Astrocyte (in vitro differentiated cells and primary cell): ENCODE data around the gene KCTD15. TPM values are rescaled to one million over a fixed set of nuclear protein-coding genes. Genes with fewer than 3 reads are reported as not detected.
A peak's percentile ranks its signal among the peaks of the same experiment; 100 is the strongest.

Source experiments
- DNase-seq: peaks from one replicate; pipeline ENCODE4 v3.0.0-alpha.2; 2010; ENCODE audit warnings: low read depth
- FAIRE-seq: peaks from 2 replicates; lab custom pipeline; 2011; peaks lifted over from hg19 to GRCh38; lab: Jason Lieb, UNC
- H2AFZ ChIP-seq: 2 replicates; pipeline ENCODE4 v1.6.0; 2012; ENCODE audit warnings: low read depth, low read length, inconsistent platforms
- H3K27ac ChIP-seq: 2 replicates; pipeline ENCODE4 v1.5.1; 2011; ENCODE audit warnings: low read depth, low read length, inconsistent platforms
- H3K27me3 ChIP-seq: 2 replicates; pipeline ENCODE4 v1.6.0; 2011; ENCODE audit warnings: low read length, inconsistent platforms; ENCODE audit not compliant: insufficient read depth
- H3K36me3 ChIP-seq: 2 replicates; pipeline ENCODE4 v1.5.1; 2011; ENCODE audit warnings: low read length, inconsistent platforms; ENCODE audit not compliant: insufficient read depth
- H3K4me1 ChIP-seq: 2 replicates; pipeline ENCODE4 v1.5.1; 2011; ENCODE audit warnings: low read length, inconsistent platforms; ENCODE audit not compliant: insufficient read depth
- H3K4me2 ChIP-seq: 2 replicates; pipeline ENCODE4 v1.6.0; 2012; ENCODE audit warnings: low read length, inconsistent platforms
- H3K4me3 ChIP-seq: 2 replicates; pipeline ENCODE4 v1.5.1; 2011; ENCODE audit warnings: low read depth, mild to moderate bottlenecking, low read length, inconsistent platforms; ENCODE audit not compliant: insufficient read depth
- H3K79me2 ChIP-seq: 2 replicates; pipeline ENCODE4 v1.6.0; 2012; ENCODE audit warnings: mild to moderate bottlenecking, low read length, inconsistent platforms; ENCODE audit not compliant: insufficient read depth
- H3K9ac ChIP-seq: 2 replicates; pipeline ENCODE4 v1.6.0; 2012; ENCODE audit warnings: mild to moderate bottlenecking, low read length, inconsistent platforms
- H3K9me3 ChIP-seq: 2 replicates; pipeline ENCODE4 v1.5.1; 2012; ENCODE audit warnings: low read depth, mild to moderate bottlenecking, low read length, inconsistent platforms; ENCODE audit not compliant: insufficient read depth
- H4K20me1 ChIP-seq: 2 replicates; pipeline ENCODE4 v1.6.0; 2012; ENCODE audit warnings: low read length, inconsistent platforms; ENCODE audit not compliant: insufficient read depth
- H3K27ac Mint-ChIP-seq: one replicate; pipeline ENCODE4 v1.8.0; 2021; ENCODE audit warnings: mild to moderate bottlenecking, mixed read lengths; ENCODE audit not compliant: unreplicated experiment
- H3K27me3 Mint-ChIP-seq: one replicate; pipeline ENCODE4 v1.8.0; 2021; ENCODE audit warnings: low read depth, mixed read lengths; ENCODE audit not compliant: unreplicated experiment
- H3K36me3 Mint-ChIP-seq: one replicate; pipeline ENCODE4 v1.8.0; 2021; ENCODE audit warnings: low read depth, mixed read lengths; ENCODE audit not compliant: unreplicated experiment
- H3K4me1 Mint-ChIP-seq: one replicate; pipeline ENCODE4 v1.8.0; 2021; ENCODE audit warnings: low read depth, mixed read lengths; ENCODE audit not compliant: unreplicated experiment
- H3K4me3 Mint-ChIP-seq: one replicate; pipeline ENCODE4 v1.8.0; 2021; ENCODE audit warnings: mild to moderate bottlenecking, moderate library complexity, mixed read lengths; ENCODE audit not compliant: unreplicated experiment
- H3K9me3 Mint-ChIP-seq: one replicate; pipeline ENCODE4 v1.8.0; 2021; ENCODE audit warnings: mild to moderate bottlenecking, mixed read lengths; ENCODE audit not compliant: unreplicated experiment
- EZH2 ChIP-seq: IDR thresholded peaks from 2 replicates; pipeline ENCODE4 v1.6.1; 2012; ENCODE audit warnings: mild to moderate bottlenecking, low read length, inconsistent platforms; ENCODE audit not compliant: insufficient read depth
- total RNA-seq: library from RNA; stranded (reverse); gene quantifications from 2 replicates; pipeline ENCODE4 v1.2.1, GENCODE V29; 2021
- TF ChIP-seq, protein P1 (sequence below): IDR thresholded peaks from 2 replicates; pipeline ENCODE4 v1.5.1; 2011; ENCODE audit warnings: low read depth, mild to moderate bottlenecking, inconsistent platforms, low read length, moderate library complexity; ENCODE audit not compliant: insufficient read depth

The KCTD15 gene
- total RNA-seq, 1 donor from 2014 or later, result 43.3 TPM

DNA sequence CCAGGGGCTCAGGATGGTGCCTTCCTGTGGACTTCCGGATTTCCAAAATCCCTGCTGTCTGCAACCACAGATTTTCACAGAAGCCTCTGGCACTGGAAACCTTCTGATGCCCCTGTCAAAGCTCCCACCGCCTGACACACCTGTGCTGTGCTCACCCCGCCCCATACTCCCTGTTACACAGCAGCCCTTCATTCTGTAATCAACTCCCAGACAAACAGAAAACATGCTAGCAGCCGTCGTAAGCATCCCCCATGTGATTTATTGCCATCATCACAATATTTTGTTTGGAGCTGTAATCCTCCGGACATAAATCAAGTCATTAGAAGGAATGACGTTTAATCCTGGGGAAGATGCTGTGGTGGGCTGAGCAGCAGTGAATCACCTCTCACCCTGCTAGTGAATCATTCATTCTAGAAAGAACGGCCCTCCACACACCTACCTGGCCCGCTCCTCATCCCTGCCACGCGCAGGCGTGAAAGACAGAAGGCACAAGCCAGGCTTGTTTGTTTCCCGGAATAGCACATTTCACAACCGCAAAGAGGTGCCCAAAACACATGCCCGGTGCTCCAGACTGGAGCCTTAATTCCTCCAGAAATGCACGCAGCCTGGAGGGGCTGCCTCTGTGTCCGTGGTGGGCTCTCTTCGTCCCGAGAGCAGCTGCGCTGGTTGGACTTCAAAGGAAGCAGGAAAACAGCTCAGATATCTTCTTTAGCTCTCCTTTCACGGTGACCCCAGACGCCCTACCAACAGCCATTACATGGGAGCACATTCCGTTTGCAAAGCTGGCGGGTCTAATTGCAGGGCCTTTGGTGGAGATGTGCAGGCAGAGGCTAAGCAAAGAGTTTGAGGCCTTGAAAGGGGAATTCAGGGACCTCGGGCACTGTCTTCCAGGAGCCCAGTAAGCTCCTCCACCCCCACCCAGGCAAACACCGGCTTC is 41.3 kb upstream of the KCTD15 start:
- no peak overlapping the region for H3K27ac ChIP-seq
- no peaks in the 10 kb centered on the region for H3K9me3 ChIP-seq
- H3K27me3 Mint-ChIP-seq, result peaks cover 34% of the 10 kb centered on the region
- peaks cover 2% of the 10 kb centered on the region for H3K9me3 Mint-ChIP-seq
- no peaks in the 10 kb centered on the region for H3K36me3 ChIP-seq
- H2AFZ ChIP-seq, result no peak overlapping the region
- DNase-seq, result no peak
- H3K4me2 ChIP-seq, result no peak overlapping the region
- no peak overlapping the region for H3K9ac ChIP-seq
- no peak overlapping the region for H3K4me3 Mint-ChIP-seq
- peak overlapping the region; percentile 7 for H3K27ac Mint-ChIP-seq
- H3K27me3 ChIP-seq, result peaks cover 3% of the 10 kb centered on the region
- no peak for FAIRE-seq
- peaks cover 7% of the 10 kb centered on the region for H3K4me1 Mint-ChIP-seq
- no peaks in the 10 kb centered on the region for H3K79me2 ChIP-seq
- no peaks in the 10 kb centered on the region for H3K4me1 ChIP-seq
- no peaks in the 10 kb centered on the region for H3K36me3 Mint-ChIP-seq
- no peaks in the 10 kb centered on the region for H4K20me1 ChIP-seq
- TF ChIP-seq EZH2, result no peak
- TF ChIP-seq, protein P1, sequence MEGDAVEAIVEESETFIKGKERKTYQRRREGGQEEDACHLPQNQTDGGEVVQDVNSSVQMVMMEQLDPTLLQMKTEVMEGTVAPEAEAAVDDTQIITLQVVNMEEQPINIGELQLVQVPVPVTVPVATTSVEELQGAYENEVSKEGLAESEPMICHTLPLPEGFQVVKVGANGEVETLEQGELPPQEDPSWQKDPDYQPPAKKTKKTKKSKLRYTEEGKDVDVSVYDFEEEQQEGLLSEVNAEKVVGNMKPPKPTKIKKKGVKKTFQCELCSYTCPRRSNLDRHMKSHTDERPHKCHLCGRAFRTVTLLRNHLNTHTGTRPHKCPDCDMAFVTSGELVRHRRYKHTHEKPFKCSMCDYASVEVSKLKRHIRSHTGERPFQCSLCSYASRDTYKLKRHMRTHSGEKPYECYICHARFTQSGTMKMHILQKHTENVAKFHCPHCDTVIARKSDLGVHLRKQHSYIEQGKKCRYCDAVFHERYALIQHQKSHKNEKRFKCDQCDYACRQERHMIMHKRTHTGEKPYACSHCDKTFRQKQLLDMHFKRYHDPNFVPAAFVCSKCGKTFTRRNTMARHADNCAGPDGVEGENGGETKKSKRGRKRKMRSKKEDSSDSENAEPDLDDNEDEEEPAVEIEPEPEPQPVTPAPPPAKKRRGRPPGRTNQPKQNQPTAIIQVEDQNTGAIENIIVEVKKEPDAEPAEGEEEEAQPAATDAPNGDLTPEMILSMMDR, result no peak
- no peak overlapping the region for H3K4me3 ChIP-seq

GRCh38 chr19:33756177-33756576 is 40.5 kb upstream of the KCTD15 start:
- TF ChIP-seq, protein P1, result no peak
- no peak for TF ChIP-seq EZH2
- Histone ChIP-seq H3K27ac (no peak overlapping the region), H2AFZ (no peak overlapping the region), H3K4me3 (no peak overlapping the region), H3K36me3 (no peaks in the 10 kb centered on the region), H3K4me2 (no peak overlapping the region), H3K27me3 (peaks cover 3% of the 10 kb centered on the region), H3K9ac (no peak overlapping the region), H4K20me1 (no peaks in the 10 kb centered on the region), H3K9me3 (no peaks in the 10 kb centered on the region), H3K79me2 (no peaks in the 10 kb centered on the region), H3K4me1 (no peaks in the 10 kb centered on the region)
- H3K9me3 Mint-ChIP-seq, result peaks cover 5% of the 10 kb centered on the region
- H3K4me3 Mint-ChIP-seq, result no peak overlapping the region
- peaks cover 7% of the 10 kb centered on the region for H3K4me1 Mint-ChIP-seq
- H3K36me3 Mint-ChIP-seq, result no peaks in the 10 kb centered on the region
- H3K27me3 Mint-ChIP-seq, result peaks cover 34% of the 10 kb centered on the region
- DNase-seq (no peak), FAIRE-seq (no peak)
- H3K27ac Mint-ChIP-seq, result no peak overlapping the region

GRCh38 chr19:33758541-33759013 is 38.1 kb upstream of the KCTD15 start:
- no peak for DNase-seq
- no peak overlapping the region for H3K9ac ChIP-seq
- Mint-ChIP-seq H3K4me1 (peaks cover 7% of the 10 kb centered on the region), H3K9me3 (peaks cover 5% of the 10 kb centered on the region), H3K4me3 (no peak overlapping the region), H3K27ac (peak overlapping the region; percentile 66), H3K27me3 (peaks cover 45% of the 10 kb centered on the region), H3K36me3 (no peaks in the 10 kb centered on the region)
- no peak overlapping the region for H3K4me2 ChIP-seq
- FAIRE-seq, result no peak
- TF ChIP-seq, protein P1, result no peak
- no peak for TF ChIP-seq EZH2
- H3K4me3 ChIP-seq, result no peak overlapping the region
- H4K20me1 ChIP-seq, result no peaks in the 10 kb centered on the region
- H2AFZ ChIP-seq, result no peak overlapping the region
- H3K27ac ChIP-seq, result no peak overlapping the region
- H3K9me3 ChIP-seq, result no peaks in the 10 kb centered on the region
- no peaks in the 10 kb centered on the region for H3K36me3 ChIP-seq
- H3K79me2 ChIP-seq, result no peaks in the 10 kb centered on the region
- H3K27me3 ChIP-seq, result no peaks in the 10 kb centered on the region
- H3K4me1 ChIP-seq, result no peaks in the 10 kb centered on the region
